Vagina (tissue), 2 donors: ENCODE data around the gene LZTS2. TPM values are rescaled to one million over a fixed set of nuclear protein-coding genes. Genes with fewer than 3 reads are reported as not detected.
A peak's percentile ranks its signal among the peaks of the same experiment; 100 is the strongest.

Experiments used
- DNase-seq, 2 donors: peaks; one replicate each; pipeline ENCODE4 v3.0.0-alpha.2; 2017; ENCODE audit errors: extremely low spot score in 2 of 2
- H3K27ac ChIP-seq: fragments of 200-600 bp; sonication (generic); one replicate; pipeline ENCODE4 v1.5.1; 2019
- H3K27me3 ChIP-seq: fragments of 200-600 bp; sonication (generic); one replicate; pipeline ENCODE4 v1.5.1; 2019
- H3K36me3 ChIP-seq, 2 donors: fragments of 200-600 bp; sonication (generic); one replicate each; pipeline ENCODE4 v1.5.1; 2017 to 2019
- H3K4me1 ChIP-seq: fragments of 200-600 bp; sonication (generic); one replicate; pipeline ENCODE4 v1.5.1; 2019
- H3K4me3 ChIP-seq, 2 donors: fragments of 200-600 bp; sonication (generic); 1 replicate in 1 of 2; 2 replicates in 1 of 2; pipeline ENCODE4 v1.5.1; 2016 to 2019
- H3K9me3 ChIP-seq: fragments of 200-600 bp; sonication (generic); one replicate; pipeline ENCODE4 v1.5.1; 2019
- POLR2A ChIP-seq, 2 donors: fragments of 450-650 bp; IDR thresholded peaks; one replicate each; pipeline ENCODE4 v1.6.1; 2017; ENCODE audit warnings: antibody characterized with exemption in 2 of 2, mild to moderate bottlenecking in 2 of 2, moderate library complexity in 2 of 2
- POLR2AphosphoS5 ChIP-seq, 2 donors: sonication (generic); formaldehyde crosslinking; IDR thresholded peaks; one replicate each; pipeline ENCODE4 v1.9.0; 2017; ENCODE audit warnings: antibody characterized with exemption in 2 of 2, mild to moderate bottlenecking in 2 of 2, low read depth in 1 of 2; ENCODE audit not compliant: insufficient read depth in 1 of 2
- intact Hi-C: fragments of 100-400 bp; cut with DNase I; formaldehyde crosslinking; loops from one replicate; pipeline ENCODE4 v1.15.1; 2023
- total RNA-seq: library from RNA; depleted of rRNA; stranded (reverse); fragments of >200 nt; gene quantifications from one replicate; pipeline ENCODE4 v1.2.3, GENCODE V29; 2016
- TF ChIP-seq, protein P1 (sequence below), 3 experiments: fragments of 450-650 bp in 2 of 3; fragments of 200-600 bp in 1 of 3; sonication (generic) in 1 of 3; IDR thresholded peaks; one replicate each; pipeline ENCODE4 v1.5.1; 2017 to 2019; ENCODE audit warnings: antibody characterized with exemption in 3 of 3, mild to moderate bottlenecking in 2 of 3, moderate library complexity in 2 of 3

Gene LZTS2
- total RNA-seq, 1 donor from 2014 or later = 99.4 TPM

DNA sequence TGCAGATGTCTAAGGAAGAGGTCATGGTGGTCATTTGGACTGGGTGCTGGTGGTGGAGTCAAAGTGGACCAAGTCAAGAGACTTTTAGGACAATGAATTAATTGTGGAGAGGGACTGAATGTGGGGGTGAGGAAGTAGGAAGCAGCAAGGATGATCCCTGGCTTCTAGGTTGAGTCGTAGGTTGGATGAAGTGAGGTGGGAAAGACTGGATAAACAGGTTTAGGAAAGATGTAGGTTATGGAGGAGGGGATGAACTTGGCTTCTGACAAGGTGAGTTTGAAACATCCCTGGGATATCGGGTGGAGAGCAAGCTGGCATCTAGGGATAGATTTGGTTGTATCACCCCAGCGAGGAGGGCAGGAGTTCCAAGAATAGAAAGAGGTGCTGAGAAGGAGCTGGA lies 22.7 kb upstream of the LZTS2 start:
- H3K4me1 ChIP-seq = no peaks in the 10 kb centered on the region
- H3K27me3 ChIP-seq = no peaks in the 10 kb centered on the region
- no peak overlapping the region for H3K4me3 ChIP-seq
- H3K36me3 ChIP-seq = no peaks in the 10 kb centered on the region
- no peaks in the 10 kb centered on the region for H3K9me3 ChIP-seq
- DNase-seq = peak; percentile 31 to 49
- no peak for TF ChIP-seq POLR2A (IDR thresholded peaks at IDR 0.05)
- TF ChIP-seq, protein P1, sequence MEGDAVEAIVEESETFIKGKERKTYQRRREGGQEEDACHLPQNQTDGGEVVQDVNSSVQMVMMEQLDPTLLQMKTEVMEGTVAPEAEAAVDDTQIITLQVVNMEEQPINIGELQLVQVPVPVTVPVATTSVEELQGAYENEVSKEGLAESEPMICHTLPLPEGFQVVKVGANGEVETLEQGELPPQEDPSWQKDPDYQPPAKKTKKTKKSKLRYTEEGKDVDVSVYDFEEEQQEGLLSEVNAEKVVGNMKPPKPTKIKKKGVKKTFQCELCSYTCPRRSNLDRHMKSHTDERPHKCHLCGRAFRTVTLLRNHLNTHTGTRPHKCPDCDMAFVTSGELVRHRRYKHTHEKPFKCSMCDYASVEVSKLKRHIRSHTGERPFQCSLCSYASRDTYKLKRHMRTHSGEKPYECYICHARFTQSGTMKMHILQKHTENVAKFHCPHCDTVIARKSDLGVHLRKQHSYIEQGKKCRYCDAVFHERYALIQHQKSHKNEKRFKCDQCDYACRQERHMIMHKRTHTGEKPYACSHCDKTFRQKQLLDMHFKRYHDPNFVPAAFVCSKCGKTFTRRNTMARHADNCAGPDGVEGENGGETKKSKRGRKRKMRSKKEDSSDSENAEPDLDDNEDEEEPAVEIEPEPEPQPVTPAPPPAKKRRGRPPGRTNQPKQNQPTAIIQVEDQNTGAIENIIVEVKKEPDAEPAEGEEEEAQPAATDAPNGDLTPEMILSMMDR (IDR thresholded peaks at IDR 0.05) = no peak
- no peak for TF ChIP-seq POLR2AphosphoS5 (IDR thresholded peaks at IDR 0.05; ENCODE audit: insufficient read depth in 1 of 2, low read depth in 1 of 2)
- intact Hi-C loops = no loop called here
- H3K27ac ChIP-seq = no peak overlapping the region

DNA sequence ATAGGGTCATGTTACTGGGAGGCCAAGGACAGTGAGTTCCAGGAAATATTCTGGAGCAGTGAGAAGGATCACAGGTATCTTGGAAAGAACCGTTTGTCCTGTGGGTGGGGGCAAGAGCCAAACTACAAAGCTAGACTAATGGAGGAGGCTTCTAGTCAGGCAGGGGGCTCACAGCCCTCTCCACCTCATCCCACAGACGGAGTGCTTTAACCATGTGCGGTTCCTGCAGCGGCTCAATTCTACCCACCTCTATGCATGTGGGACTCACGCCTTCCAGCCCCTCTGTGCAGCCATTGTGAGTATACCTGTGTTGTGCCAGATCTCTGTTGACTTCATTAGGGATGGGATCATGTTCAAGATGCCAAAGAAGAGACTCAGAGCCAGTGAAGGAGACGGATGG lies 22.2 kb upstream of the LZTS2 start:
- peak; percentile 25 to 49 for DNase-seq
- Histone ChIP-seq H3K36me3 (no peaks in the 10 kb centered on the region), H3K27me3 (no peaks in the 10 kb centered on the region), H3K4me1 (no peaks in the 10 kb centered on the region), H3K4me3 (no peak overlapping the region), H3K9me3 (no peaks in the 10 kb centered on the region), H3K27ac (no peak overlapping the region)
- intact Hi-C loops = no loop called here
- TF ChIP-seq, protein P1 (IDR thresholded peaks at IDR 0.05) = no peak
- TF ChIP-seq POLR2AphosphoS5 (IDR thresholded peaks at IDR 0.05; ENCODE audit: insufficient read depth in 1 of 2, low read depth in 1 of 2) = no peak
- no peak for TF ChIP-seq POLR2A (IDR thresholded peaks at IDR 0.05)

DNA sequence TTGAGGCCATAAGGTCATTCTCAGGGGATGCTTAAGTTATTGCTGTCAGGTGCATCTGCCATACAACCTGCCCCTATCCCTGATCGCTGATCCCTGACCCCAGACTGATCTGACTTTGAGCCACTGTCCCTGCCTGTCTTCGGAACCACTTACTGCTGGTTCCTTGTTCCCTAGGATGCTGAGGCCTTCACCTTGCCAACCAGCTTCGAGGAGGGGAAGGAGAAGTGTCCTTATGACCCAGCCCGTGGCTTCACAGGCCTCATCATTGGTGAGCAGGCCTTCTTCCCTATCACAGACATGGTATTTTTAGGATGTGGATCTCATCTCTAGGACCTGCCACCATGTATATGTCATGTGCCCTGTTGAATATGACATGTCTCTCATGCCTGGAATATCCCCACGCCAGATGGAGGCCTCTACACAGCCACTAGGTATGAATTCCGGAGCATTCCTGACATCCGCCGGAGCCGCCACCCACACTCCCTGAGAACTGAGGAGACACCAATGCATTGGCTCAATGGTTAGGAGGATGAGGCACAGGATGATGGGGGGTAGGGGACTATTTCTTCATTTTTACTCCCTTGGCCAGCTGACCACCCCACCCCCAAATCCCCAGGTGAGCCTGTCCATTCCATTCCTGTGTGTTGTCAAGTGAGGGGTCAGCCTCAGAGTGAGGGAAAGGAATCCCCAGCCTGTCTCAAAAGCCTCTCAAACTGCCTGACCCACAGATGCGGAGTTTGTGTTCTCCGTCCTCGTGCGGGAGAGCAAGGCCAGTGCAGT lies 21.3 kb upstream of the LZTS2 start:
- Histone ChIP-seq H3K9me3 (no peaks in the 10 kb centered on the region), H3K27ac (no peak overlapping the region), H3K27me3 (no peaks in the 10 kb centered on the region), H3K4me1 (no peaks in the 10 kb centered on the region), H3K36me3 (peaks cover 0 to under 1% of the 10 kb centered on the region in 2 donors), H3K4me3 (no peak overlapping the region)
- intact Hi-C loops = no loop called here
- DNase-seq = peak; percentile 18 to 82
- TF ChIP-seq, protein P1 (IDR thresholded peaks at IDR 0.05) = no peak
- TF ChIP-seq POLR2AphosphoS5 (IDR thresholded peaks at IDR 0.05; ENCODE audit: insufficient read depth in 1 of 2, low read depth in 1 of 2) = no peak
- TF ChIP-seq POLR2A (IDR thresholded peaks at IDR 0.05) = no peak

DNA sequence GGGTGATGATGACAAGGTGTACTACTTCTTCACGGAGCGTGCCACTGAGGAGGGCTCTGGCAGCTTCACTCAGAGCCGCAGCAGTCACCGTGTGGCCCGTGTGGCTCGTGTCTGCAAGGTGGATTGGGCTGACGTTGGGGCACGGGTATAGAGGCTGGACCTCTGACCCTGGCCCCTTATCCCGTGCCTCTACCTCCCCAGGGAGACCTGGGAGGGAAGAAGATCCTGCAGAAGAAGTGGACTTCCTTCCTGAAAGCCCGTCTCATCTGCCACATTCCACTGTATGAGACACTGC lies 20.8 kb upstream of the LZTS2 start:
- no peaks in the 10 kb centered on the region for H3K9me3 ChIP-seq

More for the DNA sequence above, 20.8 kb upstream of the LZTS2 start:
- TF ChIP-seq, protein P1 (IDR thresholded peaks at IDR 0.05) = no peak
- TF ChIP-seq POLR2A (IDR thresholded peaks at IDR 0.05) (no peak), POLR2AphosphoS5 (IDR thresholded peaks at IDR 0.05; ENCODE audit: insufficient read depth in 1 of 2, low read depth in 1 of 2) (no peak)
- H3K4me3 ChIP-seq = no peak overlapping the region
- no peaks in the 10 kb centered on the region for H3K4me1 ChIP-seq
- DNase-seq = peak in 1 of 2 donors; percentile 62
- intact Hi-C loops = no loop called here
- H3K27me3 ChIP-seq = no peaks in the 10 kb centered on the region
- no peak overlapping the region for H3K27ac ChIP-seq
- peaks cover 0 to 6% of the 10 kb centered on the region in 2 donors for H3K36me3 ChIP-seq
